ENCODE data around the gene CCDC174.

- no peak for TF ChIP-seq NFRKB (IDR thresholded peaks at IDR 0.05)
- TF ChIP-seq BHLHE40 (IDR thresholded peaks at IDR 0.05; ENCODE audit: borderline replicate concordance), result no peak
- no peak for TF ChIP-seq FOXK2 (IDR thresholded peaks at IDR 0.05)
- no peak for TF ChIP-seq FOXM1 (IDR thresholded peaks at IDR 0.05; ENCODE audit: borderline replicate concordance)
- TF ChIP-seq ELF4 (IDR thresholded peaks at IDR 0.05), result no peak
- TF ChIP-seq FOXA1 (IDR thresholded peaks at IDR 0.05), result no peak
- TF ChIP-seq HDGF (IDR thresholded peaks at IDR 0.05; ENCODE audit: borderline replicate concordance), result no peak
- TF ChIP-seq SUZ12 (IDR thresholded peaks at IDR 0.05), result no peak
Measured at GRCh38 chr3:14685179-14685578, 33.6 kb downstream of the CCDC174 start.
